ENCODE measurements around the gene SYT12. TPM values are rescaled to one million over a fixed set of nuclear protein-coding genes. Genes with fewer than 3 reads are reported as not detected.

Gene SYT12
- total and polyA plus RNA-seq, 2 of the 4 experiments (the other 2 are of a cell fraction), result 0.54 to 0.74 TPM

- Histone ChIP-seq H3K9ac (ENCODE audit: low read depth, low read length) (no peak within 1 kb of the TSS; the same call in 1 of the 2 replicates), H2AK9ac (replicated peaks; ENCODE audit: low read depth, low read length, poor library complexity) (peak within 1 kb of the TSS; percentile 94), H3K56ac (ENCODE audit: extremely low read depth, insufficient read depth, low read length) (no peak within 1 kb of the TSS), H3K27ac (ENCODE audit: insufficient read depth, low read length) (peak within 1 kb of the TSS; percentile 57; the same call in 1 of the 2 replicates), H2BK15ac (ENCODE audit: low read depth, low read length) (peak within 1 kb of the TSS; percentile 70; the same call in 2 of the 3 replicates), H2AFZ (replicated peaks; ENCODE audit: low read length, poor library complexity) (peak within 1 kb of the TSS; percentile 8), H3K9me3 (ENCODE audit: control insufficient read depth, insufficient read depth, low read length) (peaks cover 12% of the 10 kb centered on the region), H3K14ac (replicated peaks; ENCODE audit: low read depth, low read length) (no peak within 1 kb of the TSS), H4K8ac (ENCODE audit: low read depth in 2 of 2, low read length in 2 of 2) (peak within 1 kb of the TSS; percentile 61 to 78), H3K79me1 (ENCODE audit: low read depth in 1 of 2, low read length in 2 of 2) (no peaks in the 10 kb centered on the region), H4K20me1 (ENCODE audit: insufficient read depth, low read length) (peaks cover 3% of the 10 kb centered on the region; the same call in 1 of the 2 replicates), H4K5ac (ENCODE audit: low read depth, low read length) (peak within 1 kb of the TSS; percentile 78), H2BK120ac (ENCODE audit: low read depth, low read length) (peak within 1 kb of the TSS; percentile 64), H3K27me3 (ENCODE audit: control insufficient read depth, insufficient read depth, low read length) (no peaks in the 10 kb centered on the region), H4K91ac (ENCODE audit: insufficient read depth, low read depth, low read length) (peak within 1 kb of the TSS; percentile 72), H3K4me2 (ENCODE audit: low read depth, low read length) (no peak within 1 kb of the TSS), H3K23ac (ENCODE audit: low read depth, low read length) (no peak within 1 kb of the TSS), H3K9me1 (ENCODE audit: insufficient read depth, low read length) (peaks cover 13% of the 10 kb centered on the region), H2BK20ac (ENCODE audit: low read depth, low read length) (peak within 1 kb of the TSS; percentile 74), H3K4me3 (ENCODE audit: insufficient read depth, low read depth, low read length) (no peak within 1 kb of the TSS), H3K4ac (ENCODE audit: low read depth, low read length) (peak within 1 kb of the TSS; percentile 37), H2BK5ac (ENCODE audit: low read depth, low read length, poor library complexity, severe bottlenecking) (peak within 1 kb of the TSS; percentile 31), H3K36me3 (ENCODE audit: control insufficient read depth, insufficient read depth, low read length) (no peaks in the 10 kb centered on the region), H3K4me1 (ENCODE audit: control insufficient read depth, insufficient read depth, low read length) (peaks cover 25% of the 10 kb centered on the region), H3K18ac (ENCODE audit: low read depth, low read length) (peak within 1 kb of the TSS; percentile 60; the same call in 1 of the 2 replicates), H2AK5ac (ENCODE audit: low read depth, low read length) (peak within 1 kb of the TSS; percentile 93)
- BruUV-seq (replicated peaks), result no TSS peak
- 88% methylated on average over 6 of the region's 10 CpGs; no CpG with 5 or more reads in 1 of the 2 experiments for WGBS, 2 experiments (ENCODE audit: extremely low coverage in 2 of 2, insufficient read length in 1 of 2)
- dilution Hi-C loops (cut with HindIII; ENCODE audit: low sequenced_read_pairs, unreplicated experiment) (no loop called here), intact Hi-C loops (cut with micrococcal nuclease) (loop anchor here (5.0 kb wide), 2 partner anchors 118 to 133 kb away; partner anchors contain the start of genes LRFN4 and RCE1), in situ Hi-C loops (cut with MboI; ENCODE audit: low sequenced_read_pairs) (loop anchor here (5.0 kb wide), 1 partner anchor 283 kb away; no protein-coding TSS in a partner anchor)
- ChIA-PET CTCF (interaction anchor here (0.6 to 0.7 kb wide), 2 partner anchors 88 to 133 kb away, joined by 3 read pairs; no protein-coding TSS in a partner anchor), POLR2A (ENCODE audit: unreplicated experiment) (no interaction called here)
- DNase-seq (no peak), ATAC-seq (ENCODE audit: low read depth) (no peak)
- no peak for TF ChIP-seq RFX5 (IDR thresholded peaks at IDR 0.05; ENCODE audit: low read depth, low read length)
- no peak for TF ChIP-seq POLR2A (IDR thresholded peaks at IDR 0.05; ENCODE audit: low read depth, low read length)
- no peak for TF ChIP-seq FOS (IDR thresholded peaks at IDR 0.05; ENCODE audit: low read depth, low read length)
- no peak for TF ChIP-seq RAD21 (IDR thresholded peaks at IDR 0.05; ENCODE audit: low read length)
- no peak for TF ChIP-seq CHD1 (IDR thresholded peaks at IDR 0.05; ENCODE audit: low read depth, low read length)
- no peak for TF ChIP-seq SMC3 (IDR thresholded peaks at IDR 0.05; ENCODE audit: low read depth, low read length)
- no peak for TF ChIP-seq RCOR1 (IDR thresholded peaks at IDR 0.05; ENCODE audit: insufficient replicate concordance, low read length)
- no peak for TF ChIP-seq MXI1 (IDR thresholded peaks at IDR 0.05; ENCODE audit: borderline replicate concordance, low read depth, low read length)
- no peak for TF ChIP-seq NFE2L2 (IDR thresholded peaks at IDR 0.05; ENCODE audit: low read depth, low read length)
- TF ChIP-seq ELK1 (IDR thresholded peaks at IDR 0.05; ENCODE audit: borderline replicate concordance, low read depth, low read length), result no peak
- TF ChIP-seq CTCF (conservative IDR thresholded peaks at IDR 0.05; ENCODE audit: low read depth, low read length), result no peak
- TF ChIP-seq MAZ (IDR thresholded peaks at IDR 0.05; ENCODE audit: borderline replicate concordance, low read depth, low read length), result no peak
- TF ChIP-seq CEBPB (IDR thresholded peaks at IDR 0.05; ENCODE audit: low read depth, low read length), result no peak
- TF ChIP-seq BHLHE40 (IDR thresholded peaks at IDR 0.05; ENCODE audit: low read depth, low read length), result no peak
Observed at GRCh38 chr11:66974724-66975404, 48.1 kb upstream of the SYT12 start, which contains the start of gene C11orf86. C11orf86 (plus strand) TSS chr11:66975304; CDS start chr11:66975363, 59 bp downstream.
